ENCODE results near the gene AHCYL2. TPM values are rescaled to one million over a fixed set of nuclear protein-coding genes. Genes with fewer than 3 reads are reported as not detected.

AHCYL2 gene
- total RNA-seq, 4 donors from 2014 or later, result 14.7 to 22.6 (median 16.9) TPM

DNA sequence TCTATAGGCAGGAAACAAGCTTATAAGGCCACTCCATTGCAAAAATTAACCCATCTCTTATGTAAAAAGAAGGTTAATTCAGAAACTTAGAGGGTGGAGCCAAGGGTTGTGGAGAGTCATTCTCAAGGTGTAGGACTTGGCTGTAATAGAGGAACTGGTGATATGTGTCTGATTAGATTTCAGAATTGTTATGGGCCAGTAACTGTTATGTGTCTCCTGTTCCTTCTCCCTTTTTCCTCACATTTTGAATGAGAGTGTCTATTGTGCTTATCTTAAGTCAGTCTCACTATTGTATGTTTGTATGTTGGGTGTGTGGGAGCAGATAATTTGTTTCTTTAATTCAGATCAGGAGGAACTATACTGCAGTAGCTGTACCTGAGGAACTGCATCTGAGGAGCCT lies 49.1 kb downstream of the AHCYL2 start:
- TF ChIP-seq CTCF (IDR thresholded peaks at IDR 0.05; ENCODE audit: low read depth), result no peak

DNA sequence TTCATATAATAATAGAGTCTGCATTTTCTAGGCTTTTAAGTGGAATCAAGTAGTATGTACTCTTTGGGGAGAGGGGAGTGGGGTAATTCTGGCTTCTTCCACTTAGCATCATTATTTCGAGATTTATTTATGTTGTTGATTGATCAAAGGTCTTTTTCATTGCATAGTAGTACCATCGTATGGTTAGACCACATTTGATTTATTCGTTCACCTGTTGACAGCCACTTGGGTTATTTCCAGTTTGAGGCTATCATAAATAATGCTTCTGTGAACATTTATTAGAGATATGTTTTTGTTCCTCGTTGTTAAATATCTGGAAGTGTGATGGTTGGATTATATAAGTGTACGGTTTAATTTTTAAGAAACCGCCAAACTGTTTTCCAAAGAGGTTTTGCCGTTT lies 52.8 kb downstream of the AHCYL2 start:
- no peak for TF ChIP-seq CTCF (IDR thresholded peaks at IDR 0.05; ENCODE audit: low read depth)

DNA sequence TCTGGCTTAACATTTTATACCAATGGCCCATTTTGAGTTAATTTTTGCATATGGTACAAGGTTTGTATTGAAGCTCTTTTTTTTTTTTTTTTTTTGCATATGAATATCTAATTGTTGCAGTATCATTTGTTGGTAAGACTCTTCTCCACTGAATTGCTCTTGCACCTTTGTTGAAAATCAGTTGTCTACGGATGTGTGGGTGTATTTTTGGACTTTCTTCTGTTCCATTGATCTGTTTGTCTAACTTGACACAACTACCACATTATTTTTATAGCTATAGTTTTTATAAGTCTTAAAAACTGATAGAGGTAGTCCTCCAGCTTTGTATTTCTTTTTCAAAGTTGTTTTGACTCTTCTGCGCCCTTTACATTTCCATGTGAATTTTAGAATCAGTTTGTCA lies 53.9 kb downstream of the AHCYL2 start:
- TF ChIP-seq CTCF (IDR thresholded peaks at IDR 0.05; ENCODE audit: low read depth), result no peak

DNA sequence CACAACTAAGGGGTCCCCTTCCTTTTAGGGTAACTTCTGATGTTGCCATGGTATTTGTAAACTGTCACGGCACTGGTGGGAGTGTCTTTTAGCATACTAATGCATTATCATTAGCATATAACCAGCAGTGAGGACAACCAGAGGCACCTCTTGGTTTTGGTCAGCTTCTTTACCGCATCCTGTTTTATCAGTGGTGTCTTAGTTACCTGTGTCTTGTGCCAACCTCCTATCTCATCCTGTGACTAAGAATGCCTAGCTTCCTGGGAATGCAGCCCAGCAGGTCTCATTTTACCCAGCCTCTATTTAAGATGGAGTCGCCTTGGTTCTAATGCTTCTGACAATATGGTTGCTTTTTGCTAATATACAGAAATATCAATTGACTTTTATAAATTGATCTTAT lies 54.9 kb downstream of the AHCYL2 start:
- no peak for TF ChIP-seq CTCF (IDR thresholded peaks at IDR 0.05; ENCODE audit: low read depth)

DNA sequence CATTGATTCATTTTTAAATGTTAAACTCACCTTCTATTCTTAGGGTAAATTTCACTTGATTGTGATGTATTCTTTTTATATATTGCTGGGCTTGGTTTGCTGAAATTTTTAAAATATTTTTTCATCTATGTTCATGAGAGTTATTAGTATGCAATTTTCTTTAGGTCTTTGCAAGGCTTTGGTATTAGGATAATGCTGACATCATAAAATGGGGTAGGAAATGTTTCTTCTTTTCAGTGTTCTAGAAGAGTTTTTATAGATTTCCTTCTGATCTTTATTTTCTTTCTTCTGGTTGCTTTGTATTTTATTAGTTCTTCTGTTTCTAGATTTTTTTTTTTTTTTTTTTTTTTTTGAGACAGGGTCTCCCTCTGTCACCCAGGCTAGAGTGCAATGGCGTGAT lies 56.3 kb downstream of the AHCYL2 start:
- TF ChIP-seq CTCF (IDR thresholded peaks at IDR 0.05; ENCODE audit: low read depth), result no peak

- TF ChIP-seq CTCF (IDR thresholded peaks at IDR 0.05; ENCODE audit: low read depth), result no peak
These were observed 58.0 kb downstream of the AHCYL2 start for GRCh38 chr7:129282865-129283264.

DNA sequence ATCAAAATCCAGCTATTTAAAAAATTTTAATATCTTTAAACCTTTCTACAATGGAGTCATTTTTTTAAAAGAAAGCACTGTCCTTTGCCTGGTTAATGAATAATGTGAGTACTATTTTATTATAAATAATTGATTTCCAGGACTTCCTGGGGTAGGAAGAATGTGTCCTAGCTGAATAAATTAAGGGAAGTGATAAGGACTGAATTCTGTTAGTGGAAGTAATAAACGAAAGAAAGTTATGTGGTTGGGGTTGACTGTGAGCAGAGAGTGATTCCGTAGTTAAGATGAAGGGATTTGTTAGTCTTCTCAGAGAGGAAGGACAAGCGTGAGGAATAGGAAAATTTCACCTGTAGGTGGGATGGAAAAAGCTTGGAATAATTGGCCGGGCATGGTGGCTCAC lies 59.1 kb downstream of the AHCYL2 start:
- TF ChIP-seq CTCF (IDR thresholded peaks at IDR 0.05; ENCODE audit: low read depth), result no peak

DNA sequence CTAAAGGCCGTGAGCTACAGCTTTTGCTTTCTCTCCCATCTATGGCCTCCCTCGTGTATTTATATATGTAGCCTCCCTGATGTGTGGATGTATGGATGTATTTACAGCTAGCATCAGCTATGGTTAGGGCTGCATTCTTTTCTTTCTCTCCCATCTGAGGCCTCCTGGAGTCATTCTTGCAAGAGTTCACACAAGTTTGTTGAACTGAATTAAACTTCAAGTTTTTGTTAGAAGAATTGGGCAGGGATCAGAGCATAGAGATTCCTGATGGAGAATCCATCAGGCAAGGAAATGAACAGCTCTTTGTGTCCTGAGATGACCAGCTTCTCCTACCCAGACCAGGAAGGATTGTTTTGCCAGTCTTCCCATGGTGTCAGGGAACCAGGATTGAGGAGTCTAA lies 60.3 kb downstream of the AHCYL2 start:
- no peak for TF ChIP-seq CTCF (IDR thresholded peaks at IDR 0.05; ENCODE audit: low read depth)
